Ovary (tissue), 3 donors: ENCODE data around the gene CNOT6L.

ENCODE experiments used
- CTCF ChIP-seq, 3 donors: fragments of 450-650 bp in 2 of 3; fragments of 200-600 bp in 1 of 3; IDR thresholded peaks; one replicate each; pipeline versions ENCODE4 v1.5.1 to v1.8.0; 2016 to 2022; ENCODE audit warnings: antibody characterized with exemption in 3 of 3, mild to moderate bottlenecking in 1 of 3
- POLR2A ChIP-seq: fragments of 450-650 bp; IDR thresholded peaks from one replicate; pipeline ENCODE4 v1.6.1; 2017; ENCODE audit warnings: antibody characterized with exemption, mild to moderate bottlenecking, moderate library complexity
- donor health status: DM: no; HTN: no; CAD: no.

- TF ChIP-seq CTCF (IDR thresholded peaks at IDR 0.05) (no peak), POLR2A (no peak)
These were observed 105.3 kb downstream of the CNOT6L start for GRCh38 chr4:77713884-77714283.
